PC-3 (cell line): Measurements from ENCODE around the gene C13orf42.

Experiments used
- EZH2 ChIP-seq: fragments of 300-600 bp; sonication (generic); IDR thresholded peaks from one replicate; pipeline ENCODE4 v1.6.1; 2017; ENCODE audit warnings: antibody characterized with exemption, mild to moderate bottlenecking, low read length; ENCODE audit not compliant: unreplicated experiment
- TF ChIP-seq, protein P1 (sequence below): fragments of 300-600 bp; sonication (generic); conservative IDR thresholded peaks from 2 replicates; pipeline ENCODE4 v1.5.1; 2017; ENCODE audit warnings: antibody characterized with exemption, low read depth, mild to moderate bottlenecking, low read length

DNA sequence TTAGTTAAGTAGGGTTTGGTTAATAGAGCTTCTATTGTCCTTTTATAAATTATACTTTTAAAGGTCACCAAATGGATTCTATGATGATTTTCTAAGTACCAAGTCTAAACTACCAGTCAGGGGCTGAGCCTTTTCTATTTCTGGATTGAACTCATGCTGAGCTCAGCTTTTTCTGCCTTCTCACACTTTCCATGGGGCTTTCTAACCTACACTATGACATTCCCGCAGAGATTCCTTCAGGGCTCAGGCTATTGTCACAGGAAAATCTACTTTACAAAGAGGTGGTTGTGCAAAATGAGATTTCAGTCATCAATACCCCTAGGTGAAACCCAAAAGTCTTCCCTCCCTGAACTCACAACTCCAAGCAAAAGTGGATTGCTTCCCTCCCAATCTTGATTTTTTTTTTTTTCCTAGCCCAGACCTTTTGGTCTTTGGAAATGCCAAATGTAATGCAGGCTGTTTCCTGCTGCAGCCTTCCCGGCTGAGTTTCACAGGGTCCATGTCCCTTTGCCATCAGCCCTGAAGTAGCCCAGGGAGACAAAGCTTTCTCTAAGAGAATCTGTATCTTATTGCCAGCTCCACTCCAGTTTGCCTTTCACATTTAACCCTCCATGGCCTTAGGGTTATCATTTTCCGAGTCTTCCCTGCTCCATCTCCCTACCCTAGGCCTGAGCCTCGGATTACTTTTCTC lies 13.6 kb downstream of the C13orf42 start:
- TF ChIP-seq, protein P1, sequence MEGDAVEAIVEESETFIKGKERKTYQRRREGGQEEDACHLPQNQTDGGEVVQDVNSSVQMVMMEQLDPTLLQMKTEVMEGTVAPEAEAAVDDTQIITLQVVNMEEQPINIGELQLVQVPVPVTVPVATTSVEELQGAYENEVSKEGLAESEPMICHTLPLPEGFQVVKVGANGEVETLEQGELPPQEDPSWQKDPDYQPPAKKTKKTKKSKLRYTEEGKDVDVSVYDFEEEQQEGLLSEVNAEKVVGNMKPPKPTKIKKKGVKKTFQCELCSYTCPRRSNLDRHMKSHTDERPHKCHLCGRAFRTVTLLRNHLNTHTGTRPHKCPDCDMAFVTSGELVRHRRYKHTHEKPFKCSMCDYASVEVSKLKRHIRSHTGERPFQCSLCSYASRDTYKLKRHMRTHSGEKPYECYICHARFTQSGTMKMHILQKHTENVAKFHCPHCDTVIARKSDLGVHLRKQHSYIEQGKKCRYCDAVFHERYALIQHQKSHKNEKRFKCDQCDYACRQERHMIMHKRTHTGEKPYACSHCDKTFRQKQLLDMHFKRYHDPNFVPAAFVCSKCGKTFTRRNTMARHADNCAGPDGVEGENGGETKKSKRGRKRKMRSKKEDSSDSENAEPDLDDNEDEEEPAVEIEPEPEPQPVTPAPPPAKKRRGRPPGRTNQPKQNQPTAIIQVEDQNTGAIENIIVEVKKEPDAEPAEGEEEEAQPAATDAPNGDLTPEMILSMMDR = no peak
- TF ChIP-seq EZH2 = no peak
